OCI-LY7 (cell line): Measurements from ENCODE around the gene SIPA1L3. TPM values are rescaled to one million over a fixed set of nuclear protein-coding genes. Genes with fewer than 3 reads are reported as not detected.

Experiments used
- BruUV-seq: library from RNA; stranded (reverse); fragments of 400-500 nt; replicated peaks from 2 replicates; lab custom pipeline; 2021; lab: Mats Ljungman, UMichigan
- CTCF ChIA-PET: fragments of 300-600 bp; sonication (Branson Sonifier 250); formaldehyde crosslinking; loops from one replicate; lab custom pipeline; 2022; ENCODE audit warnings: antibody characterized with exemption; ENCODE audit not compliant: unreplicated experiment; lab: Charles Lee
- POLR2A ChIA-PET: fragments of 300-600 bp; sonication (Branson Sonifier 250); formaldehyde crosslinking; loops from one replicate; lab custom pipeline; 2022; ENCODE audit warnings: antibody characterized with exemption; lab: Charles Lee
- DNase-seq: peaks from one replicate; pipeline ENCODE4 v3.0.0-alpha.2; 2015; ENCODE audit warnings: low spot score
- H2AFZ ChIP-seq: fragments of 200-600 bp; sonication (generic), shearing (Covaris generic); 2 replicates; pipeline ENCODE4 v1.6.1; 2014; ENCODE audit warnings: mild to moderate bottlenecking, antibody characterized with exemption, low read length, moderate library complexity
- H3K27ac ChIP-seq: fragments of 200-600 bp; sonication (generic); 2 replicates; pipeline ENCODE4 v1.5.1; 2014; ENCODE audit warnings: mixed run types, low read depth, mild to moderate bottlenecking, moderate library complexity, low read length, inconsistent platforms; ENCODE audit not compliant: poor library complexity, severe bottlenecking
- H3K36me3 ChIP-seq: fragments of 200-600 bp; sonication (generic); 2 replicates; pipeline ENCODE4 v1.6.1; 2014; ENCODE audit warnings: mild to moderate bottlenecking, antibody characterized with exemption, low read length, moderate library complexity, mixed read lengths; ENCODE audit not compliant: insufficient read depth
- H3K4me1 ChIP-seq: fragments of 200-600 bp; sonication (generic); 2 replicates; pipeline ENCODE4 v1.5.1; 2014; ENCODE audit warnings: mild to moderate bottlenecking, low read length; ENCODE audit not compliant: insufficient read depth, poor library complexity, severe bottlenecking
- H3K4me2 ChIP-seq: fragments of 200-600 bp; sonication (generic); 2 replicates; pipeline ENCODE4 v1.6.1; 2014; ENCODE audit warnings: mild to moderate bottlenecking, low read length
- H3K4me3 ChIP-seq: fragments of 200-600 bp; sonication (generic); 2 replicates; pipeline ENCODE4 v1.5.1; 2014; ENCODE audit warnings: mild to moderate bottlenecking, low read depth, low read length; ENCODE audit not compliant: poor library complexity, severe bottlenecking
- H3K79me2 ChIP-seq: fragments of 200-600 bp; sonication (generic); 2 replicates; pipeline ENCODE4 v1.6.1; 2016; ENCODE audit warnings: low read depth, mild to moderate bottlenecking, low read length, moderate library complexity, mixed read lengths; ENCODE audit not compliant: insufficient read depth
- H3K9me2 ChIP-seq: fragments of 200-600 bp; sonication (generic); 2 replicates; pipeline ENCODE4 v1.6.1; 2016; ENCODE audit warnings: mild to moderate bottlenecking, low read length, mixed read lengths; ENCODE audit not compliant: insufficient read depth
- H3K9me3 ChIP-seq: fragments of 200-600 bp; sonication (generic); 2 replicates; pipeline ENCODE4 v1.6.1; 2014; ENCODE audit warnings: mild to moderate bottlenecking, mixed run types, low read length, mixed read lengths
- H4K20me1 ChIP-seq: fragments of 200-600 bp; sonication (generic); 2 replicates; pipeline ENCODE4 v1.6.1; 2014; ENCODE audit warnings: mild to moderate bottlenecking, antibody characterized with exemption, low read length, moderate library complexity, mixed read lengths; ENCODE audit not compliant: insufficient read depth
- CTCF ChIP-seq: fragments of 200-600 bp; sonication (generic); conservative IDR thresholded peaks from 2 replicates; pipeline ENCODE4 v1.5.1; 2014; ENCODE audit warnings: mild to moderate bottlenecking, antibody characterized with exemption, low read length, moderate library complexity, mixed read lengths
- EZH2phosphoT487 ChIP-seq: fragments of 200-600 bp; sonication (generic); IDR thresholded peaks from 2 replicates; pipeline ENCODE4 v1.6.1; 2018; ENCODE audit warnings: low read depth, borderline replicate concordance, mild to moderate bottlenecking, mixed run types, antibody characterized with exemption, low read length, moderate library complexity, mixed read lengths
- intact Hi-C: fragments of 100-400 bp; cut with micrococcal nuclease; formaldehyde crosslinking; loops from one replicate; pipeline ENCODE4 v1.10.0; 2022; ENCODE audit not compliant: unreplicated experiment
- total RNA-seq, 2 experiments: library from RNA; depleted of rRNA in 1 of 2; stranded (reverse); fragments of >200 nt in 1 of 2; shearing (Covaris generic) in 1 of 2; gene quantifications; 2 replicates each; pipeline ENCODE4 v1.2.3, GENCODE V29; 2014 to 2022

The SIPA1L3 gene
- total RNA-seq, 2 experiments from 2014 or later = 21.2 to 84.4 TPM

GRCh38 chr19:38218204-38218603 is 311.2 kb downstream of the SIPA1L3 start:
- no peak overlapping the region for H3K4me3 ChIP-seq
- no peak for DNase-seq
- CTCF ChIA-PET = no interaction called here
- no peaks in the 10 kb centered on the region for H4K20me1 ChIP-seq
- intact Hi-C loops = no loop called here
- POLR2A ChIA-PET = no interaction called here
- no peak overlapping the region for H3K27ac ChIP-seq
- H3K36me3 ChIP-seq = peaks cover 3% of the 10 kb centered on the region; the same call in 1 of the 2 replicates
- H3K4me1 ChIP-seq = peaks cover 4% of the 10 kb centered on the region
- H3K4me2 ChIP-seq = no peak overlapping the region
- H3K9me3 ChIP-seq = no peaks in the 10 kb centered on the region
- no TSS peak for BruUV-seq
- H3K9me2 ChIP-seq = no peaks in the 10 kb centered on the region
- TF ChIP-seq EZH2phosphoT487 = no peak
- TF ChIP-seq CTCF = no peak
- H2AFZ ChIP-seq = no peak overlapping the region
- no peaks in the 10 kb centered on the region for H3K79me2 ChIP-seq

GRCh38 chr19:38219221-38219620 is 312.2 kb downstream of the SIPA1L3 start:
- intact Hi-C loops = no loop called here
- POLR2A ChIA-PET = no interaction called here
- BruUV-seq = no TSS peak
- H3K27ac ChIP-seq = no peak overlapping the region
- CTCF ChIA-PET = no interaction called here
- H3K9me3 ChIP-seq = no peaks in the 10 kb centered on the region
- H4K20me1 ChIP-seq = no peaks in the 10 kb centered on the region
- TF ChIP-seq CTCF (no peak), EZH2phosphoT487 (no peak)
- no peaks in the 10 kb centered on the region for H3K79me2 ChIP-seq
- H2AFZ ChIP-seq = no peak overlapping the region
- H3K4me2 ChIP-seq = no peak overlapping the region
- H3K4me3 ChIP-seq = no peak overlapping the region
- no peak for DNase-seq
- peaks cover 3% of the 10 kb centered on the region; the same call in 1 of the 2 replicates for H3K36me3 ChIP-seq
- peaks cover 9% of the 10 kb centered on the region for H3K4me1 ChIP-seq
- H3K9me2 ChIP-seq = no peaks in the 10 kb centered on the region

- Histone ChIP-seq H3K27ac (no peak overlapping the region), H3K9me3 (no peaks in the 10 kb centered on the region), H2AFZ (no peak overlapping the region), H3K36me3 (peaks cover 3% of the 10 kb centered on the region; the same call in 1 of the 2 replicates), H3K4me1 (peaks cover 17% of the 10 kb centered on the region), H3K4me2 (no peak overlapping the region), H4K20me1 (no peaks in the 10 kb centered on the region), H3K4me3 (no peak overlapping the region), H3K79me2 (no peaks in the 10 kb centered on the region), H3K9me2 (no peaks in the 10 kb centered on the region)
- intact Hi-C loops = loop anchor here (5.0 to 10.0 kb wide), 2 partner anchors 79 to 247 kb away; no protein-coding TSS in a partner anchor
- POLR2A ChIA-PET = interaction anchor here (0.7 kb wide), 1 partner anchor 139 kb away, joined by 3 read pairs; no protein-coding TSS in a partner anchor
- no peak for DNase-seq
- TF ChIP-seq EZH2phosphoT487 (no peak), CTCF (no peak)
- CTCF ChIA-PET = no interaction called here
- BruUV-seq = no TSS peak
Observed at GRCh38 chr19:38221421-38221820, 314.4 kb downstream of the SIPA1L3 start.
